WTC11 (cell line): Measurements from ENCODE around the gene RIC8B. TPM values are rescaled to one million over a fixed set of nuclear protein-coding genes. Genes with fewer than 3 reads are reported as not detected.

Experiments used
- ATAC-seq: fragments of 200-7000 bp; cut with Tn5 transposase; 2 replicates; pipeline ENCODE4 v1.10.0; 2021; ENCODE audit warnings: mild to moderate bottlenecking, moderate library complexity
- CTCF ChIA-PET: fragments of 300-600 bp; sonication (Branson Sonifier 250); formaldehyde crosslinking; loops from one replicate; lab custom pipeline; 2021; ENCODE audit warnings: antibody characterized with exemption; lab: Charles Lee
- POLR2A ChIA-PET: fragments of 350-600 bp; sonication (Branson Sonifier 250); formaldehyde crosslinking; loops from one replicate; lab custom pipeline; 2021; ENCODE audit warnings: antibody characterized with exemption; lab: Charles Lee
- DNase-seq: peaks from one replicate; pipeline ENCODE4 v3.0.0; 2021; ENCODE audit warnings: low spot score
- H3K27ac Mint-ChIP-seq: 2 replicates; pipeline ENCODE4 v1.8.0; 2021; ENCODE audit warnings: mixed read lengths
- H3K27me3 Mint-ChIP-seq: 2 replicates; pipeline ENCODE4 v1.8.0; 2021; ENCODE audit warnings: low read depth, mild to moderate bottlenecking, moderate library complexity, mixed read lengths
- H3K36me3 Mint-ChIP-seq: 2 replicates; pipeline ENCODE4 v1.8.0; 2021; ENCODE audit warnings: mixed read lengths
- H3K4me1 Mint-ChIP-seq: 2 replicates; pipeline ENCODE4 v1.8.0; 2022; ENCODE audit warnings: mixed read lengths
- H3K4me3 Mint-ChIP-seq: 2 replicates; pipeline ENCODE4 v1.8.0; 2021; ENCODE audit warnings: mild to moderate bottlenecking, moderate library complexity, mixed read lengths
- H3K9me3 Mint-ChIP-seq: 2 replicates; pipeline ENCODE4 v1.8.0; 2021; ENCODE audit warnings: mixed read lengths
- ESRRA ChIP-seq: sonication (generic); formaldehyde crosslinking; IDR thresholded peaks from 2 replicates; pipeline ENCODE4 v1.8.1; 2022; ENCODE audit warnings: mild to moderate bottlenecking, missing genetic modification reagents, borderline replicate concordance
- FOXK1 ChIP-seq: sonication (generic); formaldehyde crosslinking; IDR thresholded peaks from 2 replicates; pipeline ENCODE4 v1.8.0; 2022; ENCODE audit warnings: mild to moderate bottlenecking, moderate library complexity, missing genetic modification reagents
- KAT7 ChIP-seq: sonication (generic); formaldehyde crosslinking; IDR thresholded peaks from 2 replicates; pipeline ENCODE4 v1.8.1; 2023; ENCODE audit warnings: missing genetic modification reagents, mild to moderate bottlenecking, borderline replicate concordance
- NR1H2 ChIP-seq: sonication (generic); formaldehyde crosslinking; IDR thresholded peaks from 2 replicates; pipeline ENCODE4 v1.9.0; 2021; ENCODE audit warnings: mild to moderate bottlenecking, moderate library complexity, missing genetic modification reagents
- NR2C2 ChIP-seq: sonication (generic); formaldehyde crosslinking; IDR thresholded peaks from 2 replicates; pipeline ENCODE4 v1.8.0; 2022; ENCODE audit warnings: mild to moderate bottlenecking, missing genetic modification reagents
- RELA ChIP-seq: sonication (generic); formaldehyde crosslinking; IDR thresholded peaks from 2 replicates; pipeline ENCODE4 v1.8.1; 2022; ENCODE audit warnings: missing genetic modification reagents, mild to moderate bottlenecking, borderline replicate concordance
- SMAD4 ChIP-seq: sonication (generic); formaldehyde crosslinking; IDR thresholded peaks from 2 replicates; pipeline ENCODE4 v1.8.0; 2022; ENCODE audit warnings: mild to moderate bottlenecking, missing genetic modification reagents
- ZNF219 ChIP-seq: sonication (generic); formaldehyde crosslinking; IDR thresholded peaks from 2 replicates; pipeline ENCODE4 v1.8.0; 2023; ENCODE audit warnings: missing genetic modification reagents, mild to moderate bottlenecking, borderline replicate concordance
- ZNF416 ChIP-seq: fragments of 250-450 bp; sonication (Bioruptor Pico); IDR thresholded peaks from 2 replicates; pipeline ENCODE4 v1.9.0; 2021; ENCODE audit warnings: mild to moderate bottlenecking, inconsistent platforms
- total RNA-seq: library from RNA; stranded (reverse); gene quantifications from 3 replicates; pipeline ENCODE4 v1.2.3, GENCODE V29; 2021
- TF ChIP-seq, protein P1 (sequence below): fragments of 250-450 bp; sonication (Bioruptor Pico); IDR thresholded peaks from 2 replicates; pipeline ENCODE4 v1.9.0; 2021; ENCODE audit warnings: mild to moderate bottlenecking, borderline replicate concordance
- TF ChIP-seq, protein P2 (sequence below): sonication (generic); formaldehyde crosslinking; IDR thresholded peaks from 2 replicates; pipeline ENCODE4 v1.8.0; 2022; ENCODE audit warnings: missing genetic modification reagents
- TF ChIP-seq, protein P3 (sequence below): sonication (generic); formaldehyde crosslinking; IDR thresholded peaks from 2 replicates; pipeline ENCODE4 v1.8.0; 2022; ENCODE audit warnings: mild to moderate bottlenecking, missing genetic modification reagents
- TF ChIP-seq, protein P4 (sequence below): sonication (generic); formaldehyde crosslinking; IDR thresholded peaks from 2 replicates; pipeline ENCODE4 v1.8.0; 2022; ENCODE audit warnings: mild to moderate bottlenecking, missing genetic modification reagents
- TF ChIP-seq, protein P5 (sequence below): sonication (generic); formaldehyde crosslinking; IDR thresholded peaks from 2 replicates; pipeline ENCODE4 v1.8.1; 2023; ENCODE audit warnings: mild to moderate bottlenecking, missing genetic modification reagents
- TF ChIP-seq, protein P6 (sequence below): fragments of 250-450 bp; sonication (Bioruptor Pico); IDR thresholded peaks from 2 replicates; pipeline ENCODE4 v1.8.0; 2021; ENCODE audit warnings: mild to moderate bottlenecking
- TF ChIP-seq, protein P7 (sequence below): sonication (generic); formaldehyde crosslinking; IDR thresholded peaks from 2 replicates; pipeline ENCODE4 v1.8.0; 2022; ENCODE audit warnings: mild to moderate bottlenecking, missing genetic modification reagents
- TF ChIP-seq, protein P8 (sequence below): sonication (generic); formaldehyde crosslinking; IDR thresholded peaks from 2 replicates; pipeline ENCODE4 v1.8.1; 2023; ENCODE audit warnings: mild to moderate bottlenecking, missing genetic modification reagents
- TF ChIP-seq, protein P9 (sequence below): fragments of 250-450 bp; sonication (Bioruptor Pico); IDR thresholded peaks from 2 replicates; pipeline ENCODE4 v1.9.0; 2021; ENCODE audit warnings: mild to moderate bottlenecking

Gene RIC8B
- total RNA-seq, 1 experiment from 2014 or later, result 20.2 TPM

DNA sequence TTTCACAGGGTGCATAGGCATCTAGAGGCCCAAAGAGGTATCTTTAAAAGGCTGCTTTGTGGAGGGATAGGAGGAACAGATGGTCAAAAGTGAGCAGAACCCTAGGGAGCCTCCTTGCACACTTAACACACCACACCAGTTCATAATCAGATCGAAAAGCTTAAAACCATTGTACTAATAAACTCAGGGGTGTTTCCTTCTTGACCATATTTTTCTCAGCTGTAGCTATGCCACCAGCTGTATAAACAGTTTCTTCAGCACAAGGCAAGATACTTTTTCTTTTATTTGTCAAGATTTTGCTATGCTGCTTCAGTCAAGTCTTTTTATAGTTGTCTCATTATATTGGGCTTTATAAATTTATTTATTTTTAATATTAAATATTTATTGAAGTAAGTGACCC, 88.7 kb downstream of the RIC8B start:
- TF ChIP-seq ESRRA (CRISPR knock-in tag), result no peak
- TF ChIP-seq, protein P1, sequence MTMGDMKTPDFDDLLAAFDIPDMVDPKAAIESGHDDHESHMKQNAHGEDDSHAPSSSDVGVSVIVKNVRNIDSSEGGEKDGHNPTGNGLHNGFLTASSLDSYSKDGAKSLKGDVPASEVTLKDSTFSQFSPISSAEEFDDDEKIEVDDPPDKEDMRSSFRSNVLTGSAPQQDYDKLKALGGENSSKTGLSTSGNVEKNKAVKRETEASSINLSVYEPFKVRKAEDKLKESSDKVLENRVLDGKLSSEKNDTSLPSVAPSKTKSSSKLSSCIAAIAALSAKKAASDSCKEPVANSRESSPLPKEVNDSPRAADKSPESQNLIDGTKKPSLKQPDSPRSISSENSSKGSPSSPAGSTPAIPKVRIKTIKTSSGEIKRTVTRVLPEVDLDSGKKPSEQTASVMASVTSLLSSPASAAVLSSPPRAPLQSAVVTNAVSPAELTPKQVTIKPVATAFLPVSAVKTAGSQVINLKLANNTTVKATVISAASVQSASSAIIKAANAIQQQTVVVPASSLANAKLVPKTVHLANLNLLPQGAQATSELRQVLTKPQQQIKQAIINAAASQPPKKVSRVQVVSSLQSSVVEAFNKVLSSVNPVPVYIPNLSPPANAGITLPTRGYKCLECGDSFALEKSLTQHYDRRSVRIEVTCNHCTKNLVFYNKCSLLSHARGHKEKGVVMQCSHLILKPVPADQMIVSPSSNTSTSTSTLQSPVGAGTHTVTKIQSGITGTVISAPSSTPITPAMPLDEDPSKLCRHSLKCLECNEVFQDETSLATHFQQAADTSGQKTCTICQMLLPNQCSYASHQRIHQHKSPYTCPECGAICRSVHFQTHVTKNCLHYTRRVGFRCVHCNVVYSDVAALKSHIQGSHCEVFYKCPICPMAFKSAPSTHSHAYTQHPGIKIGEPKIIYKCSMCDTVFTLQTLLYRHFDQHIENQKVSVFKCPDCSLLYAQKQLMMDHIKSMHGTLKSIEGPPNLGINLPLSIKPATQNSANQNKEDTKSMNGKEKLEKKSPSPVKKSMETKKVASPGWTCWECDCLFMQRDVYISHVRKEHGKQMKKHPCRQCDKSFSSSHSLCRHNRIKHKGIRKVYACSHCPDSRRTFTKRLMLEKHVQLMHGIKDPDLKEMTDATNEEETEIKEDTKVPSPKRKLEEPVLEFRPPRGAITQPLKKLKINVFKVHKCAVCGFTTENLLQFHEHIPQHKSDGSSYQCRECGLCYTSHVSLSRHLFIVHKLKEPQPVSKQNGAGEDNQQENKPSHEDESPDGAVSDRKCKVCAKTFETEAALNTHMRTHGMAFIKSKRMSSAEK (CRISPR knock-in tag), result no peak
- no peak for TF ChIP-seq SMAD4 (CRISPR knock-in tag)
- TF ChIP-seq FOXK1 (CRISPR knock-in tag), result no peak
- no peak for TF ChIP-seq ZNF219 (CRISPR knock-in tag)
- TF ChIP-seq, protein P2, sequence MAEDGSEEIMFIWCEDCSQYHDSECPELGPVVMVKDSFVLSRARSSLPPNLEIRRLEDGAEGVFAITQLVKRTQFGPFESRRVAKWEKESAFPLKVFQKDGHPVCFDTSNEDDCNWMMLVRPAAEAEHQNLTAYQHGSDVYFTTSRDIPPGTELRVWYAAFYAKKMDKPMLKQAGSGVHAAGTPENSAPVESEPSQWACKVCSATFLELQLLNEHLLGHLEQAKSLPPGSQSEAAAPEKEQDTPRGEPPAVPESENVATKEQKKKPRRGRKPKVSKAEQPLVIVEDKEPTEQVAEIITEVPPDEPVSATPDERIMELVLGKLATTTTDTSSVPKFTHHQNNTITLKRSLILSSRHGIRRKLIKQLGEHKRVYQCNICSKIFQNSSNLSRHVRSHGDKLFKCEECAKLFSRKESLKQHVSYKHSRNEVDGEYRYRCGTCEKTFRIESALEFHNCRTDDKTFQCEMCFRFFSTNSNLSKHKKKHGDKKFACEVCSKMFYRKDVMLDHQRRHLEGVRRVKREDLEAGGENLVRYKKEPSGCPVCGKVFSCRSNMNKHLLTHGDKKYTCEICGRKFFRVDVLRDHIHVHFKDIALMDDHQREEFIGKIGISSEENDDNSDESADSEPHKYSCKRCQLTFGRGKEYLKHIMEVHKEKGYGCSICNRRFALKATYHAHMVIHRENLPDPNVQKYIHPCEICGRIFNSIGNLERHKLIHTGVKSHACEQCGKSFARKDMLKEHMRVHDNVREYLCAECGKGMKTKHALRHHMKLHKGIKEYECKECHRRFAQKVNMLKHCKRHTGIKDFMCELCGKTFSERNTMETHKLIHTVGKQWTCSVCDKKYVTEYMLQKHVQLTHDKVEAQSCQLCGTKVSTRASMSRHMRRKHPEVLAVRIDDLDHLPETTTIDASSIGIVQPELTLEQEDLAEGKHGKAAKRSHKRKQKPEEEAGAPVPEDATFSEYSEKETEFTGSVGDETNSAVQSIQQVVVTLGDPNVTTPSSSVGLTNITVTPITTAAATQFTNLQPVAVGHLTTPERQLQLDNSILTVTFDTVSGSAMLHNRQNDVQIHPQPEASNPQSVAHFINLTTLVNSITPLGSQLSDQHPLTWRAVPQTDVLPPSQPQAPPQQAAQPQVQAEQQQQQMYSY, result no peak
- TF ChIP-seq, protein P3, sequence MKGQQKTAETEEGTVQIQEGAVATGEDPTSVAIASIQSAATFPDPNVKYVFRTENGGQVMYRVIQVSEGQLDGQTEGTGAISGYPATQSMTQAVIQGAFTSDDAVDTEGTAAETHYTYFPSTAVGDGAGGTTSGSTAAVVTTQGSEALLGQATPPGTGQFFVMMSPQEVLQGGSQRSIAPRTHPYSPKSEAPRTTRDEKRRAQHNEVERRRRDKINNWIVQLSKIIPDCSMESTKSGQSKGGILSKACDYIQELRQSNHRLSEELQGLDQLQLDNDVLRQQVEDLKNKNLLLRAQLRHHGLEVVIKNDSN, result no peak
- TF ChIP-seq, protein P4, sequence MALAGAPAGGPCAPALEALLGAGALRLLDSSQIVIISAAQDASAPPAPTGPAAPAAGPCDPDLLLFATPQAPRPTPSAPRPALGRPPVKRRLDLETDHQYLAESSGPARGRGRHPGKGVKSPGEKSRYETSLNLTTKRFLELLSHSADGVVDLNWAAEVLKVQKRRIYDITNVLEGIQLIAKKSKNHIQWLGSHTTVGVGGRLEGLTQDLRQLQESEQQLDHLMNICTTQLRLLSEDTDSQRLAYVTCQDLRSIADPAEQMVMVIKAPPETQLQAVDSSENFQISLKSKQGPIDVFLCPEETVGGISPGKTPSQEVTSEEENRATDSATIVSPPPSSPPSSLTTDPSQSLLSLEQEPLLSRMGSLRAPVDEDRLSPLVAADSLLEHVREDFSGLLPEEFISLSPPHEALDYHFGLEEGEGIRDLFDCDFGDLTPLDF, result no peak
- TF ChIP-seq, protein P5, sequence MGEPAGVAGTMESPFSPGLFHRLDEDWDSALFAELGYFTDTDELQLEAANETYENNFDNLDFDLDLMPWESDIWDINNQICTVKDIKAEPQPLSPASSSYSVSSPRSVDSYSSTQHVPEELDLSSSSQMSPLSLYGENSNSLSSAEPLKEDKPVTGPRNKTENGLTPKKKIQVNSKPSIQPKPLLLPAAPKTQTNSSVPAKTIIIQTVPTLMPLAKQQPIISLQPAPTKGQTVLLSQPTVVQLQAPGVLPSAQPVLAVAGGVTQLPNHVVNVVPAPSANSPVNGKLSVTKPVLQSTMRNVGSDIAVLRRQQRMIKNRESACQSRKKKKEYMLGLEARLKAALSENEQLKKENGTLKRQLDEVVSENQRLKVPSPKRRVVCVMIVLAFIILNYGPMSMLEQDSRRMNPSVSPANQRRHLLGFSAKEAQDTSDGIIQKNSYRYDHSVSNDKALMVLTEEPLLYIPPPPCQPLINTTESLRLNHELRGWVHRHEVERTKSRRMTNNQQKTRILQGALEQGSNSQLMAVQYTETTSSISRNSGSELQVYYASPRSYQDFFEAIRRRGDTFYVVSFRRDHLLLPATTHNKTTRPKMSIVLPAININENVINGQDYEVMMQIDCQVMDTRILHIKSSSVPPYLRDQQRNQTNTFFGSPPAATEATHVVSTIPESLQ (CRISPR knock-in tag), result no peak
- TF ChIP-seq, protein P6, sequence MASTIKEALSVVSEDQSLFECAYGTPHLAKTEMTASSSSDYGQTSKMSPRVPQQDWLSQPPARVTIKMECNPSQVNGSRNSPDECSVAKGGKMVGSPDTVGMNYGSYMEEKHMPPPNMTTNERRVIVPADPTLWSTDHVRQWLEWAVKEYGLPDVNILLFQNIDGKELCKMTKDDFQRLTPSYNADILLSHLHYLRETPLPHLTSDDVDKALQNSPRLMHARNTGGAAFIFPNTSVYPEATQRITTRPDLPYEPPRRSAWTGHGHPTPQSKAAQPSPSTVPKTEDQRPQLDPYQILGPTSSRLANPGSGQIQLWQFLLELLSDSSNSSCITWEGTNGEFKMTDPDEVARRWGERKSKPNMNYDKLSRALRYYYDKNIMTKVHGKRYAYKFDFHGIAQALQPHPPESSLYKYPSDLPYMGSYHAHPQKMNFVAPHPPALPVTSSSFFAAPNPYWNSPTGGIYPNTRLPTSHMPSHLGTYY (CRISPR knock-in tag), result no peak
- no peak for TF ChIP-seq NR2C2
- H3K27me3 Mint-ChIP-seq, result no peaks in the 10 kb centered on the region
- peaks cover 36% of the 10 kb centered on the region for H3K4me1 Mint-ChIP-seq
- no peak overlapping the region for H3K4me3 Mint-ChIP-seq
- no peaks in the 10 kb centered on the region for H3K9me3 Mint-ChIP-seq
- H3K36me3 Mint-ChIP-seq, result no peaks in the 10 kb centered on the region
- POLR2A ChIA-PET, result no interaction called here
- ATAC-seq (no peak), DNase-seq (no peak)
- H3K27ac Mint-ChIP-seq, result no peak overlapping the region
- CTCF ChIA-PET, result no interaction called here

DNA sequence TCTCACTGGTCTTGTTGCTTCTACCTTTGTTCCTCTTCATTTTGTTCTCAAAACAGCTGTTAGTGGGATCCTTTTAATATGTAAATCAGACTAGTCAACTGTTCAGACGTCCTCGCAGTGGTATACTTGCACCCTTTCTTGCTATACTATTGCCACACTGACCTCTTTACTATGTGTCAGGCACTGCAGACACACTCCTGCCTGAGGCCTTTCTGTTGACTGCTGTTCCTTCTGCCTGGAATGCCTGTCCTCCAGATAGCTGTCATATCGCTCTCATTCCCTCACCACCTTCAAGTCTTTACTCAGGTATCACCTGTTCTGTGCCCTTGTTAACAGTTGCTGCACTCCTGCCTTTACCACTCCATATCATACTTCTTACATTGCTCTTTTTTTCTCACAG, 91.2 kb downstream of the RIC8B start:
- CTCF ChIA-PET, result interaction anchor here (1.1 to 1.6 kb wide), 2 partner anchors 9 to 508 kb away, joined by 3 to 5 read pairs; partner anchors contain the start of gene POLR3B
- no peaks in the 10 kb centered on the region for H3K27me3 Mint-ChIP-seq
- ATAC-seq (peak; percentile 98), DNase-seq (peak; percentile 13)
- H3K36me3 Mint-ChIP-seq, result no peaks in the 10 kb centered on the region
- H3K4me3 Mint-ChIP-seq, result no peak overlapping the region
- no peak overlapping the region for H3K27ac Mint-ChIP-seq
- no peaks in the 10 kb centered on the region for H3K9me3 Mint-ChIP-seq
- POLR2A ChIA-PET, result no interaction called here
- H3K4me1 Mint-ChIP-seq, result peaks cover 22% of the 10 kb centered on the region
- no peak for TF ChIP-seq ZNF219 (CRISPR knock-in tag)
- TF ChIP-seq, protein P7, sequence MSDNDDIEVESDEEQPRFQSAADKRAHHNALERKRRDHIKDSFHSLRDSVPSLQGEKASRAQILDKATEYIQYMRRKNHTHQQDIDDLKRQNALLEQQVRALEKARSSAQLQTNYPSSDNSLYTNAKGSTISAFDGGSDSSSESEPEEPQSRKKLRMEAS, result no peak
- TF ChIP-seq, protein P8, sequence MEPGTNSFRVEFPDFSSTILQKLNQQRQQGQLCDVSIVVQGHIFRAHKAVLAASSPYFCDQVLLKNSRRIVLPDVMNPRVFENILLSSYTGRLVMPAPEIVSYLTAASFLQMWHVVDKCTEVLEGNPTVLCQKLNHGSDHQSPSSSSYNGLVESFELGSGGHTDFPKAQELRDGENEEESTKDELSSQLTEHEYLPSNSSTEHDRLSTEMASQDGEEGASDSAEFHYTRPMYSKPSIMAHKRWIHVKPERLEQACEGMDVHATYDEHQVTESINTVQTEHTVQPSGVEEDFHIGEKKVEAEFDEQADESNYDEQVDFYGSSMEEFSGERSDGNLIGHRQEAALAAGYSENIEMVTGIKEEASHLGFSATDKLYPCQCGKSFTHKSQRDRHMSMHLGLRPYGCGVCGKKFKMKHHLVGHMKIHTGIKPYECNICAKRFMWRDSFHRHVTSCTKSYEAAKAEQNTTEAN (CRISPR knock-in tag), result no peak
- TF ChIP-seq NR1H2 (CRISPR knock-in tag), result no peak
- no peak for TF ChIP-seq RELA (CRISPR knock-in tag)
- TF ChIP-seq, protein P9, sequence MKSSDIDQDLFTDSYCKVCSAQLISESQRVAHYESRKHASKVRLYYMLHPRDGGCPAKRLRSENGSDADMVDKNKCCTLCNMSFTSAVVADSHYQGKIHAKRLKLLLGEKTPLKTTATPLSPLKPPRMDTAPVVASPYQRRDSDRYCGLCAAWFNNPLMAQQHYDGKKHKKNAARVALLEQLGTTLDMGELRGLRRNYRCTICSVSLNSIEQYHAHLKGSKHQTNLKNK, result no peak
- no peak for TF ChIP-seq KAT7 (CRISPR knock-in tag)
- TF ChIP-seq ZNF416 (CRISPR knock-in tag), result no peak
